SK-N-SH treated with all-trans-retinoic acid at 6 μM for 48 hours (cell line): ENCODE measurements around the gene SYNDIG1.

Experiments used
- ATAC-seq: fragments of 200-7000 bp; cut with Tn5 transposase; 3 replicates; pipeline ENCODE4 v1.9.1; 2020; ENCODE audit warnings: mild to moderate bottlenecking, moderate library complexity
- ARNTL ChIP-seq: fragments of 450-650 bp; formaldehyde crosslinking; IDR thresholded peaks from 2 replicates; pipeline ENCODE4 v1.5.0; 2020; ENCODE audit warnings: low read depth, mild to moderate bottlenecking, moderate library complexity, borderline replicate concordance
- BACH2 ChIP-seq: fragments of 250-450 bp; sonication (Bioruptor Pico); IDR thresholded peaks from 2 replicates; pipeline ENCODE4 v1.9.0; 2021; ENCODE audit warnings: mild to moderate bottlenecking, borderline replicate concordance
- CREB5 ChIP-seq: fragments of 250-450 bp; sonication (Bioruptor Pico); IDR thresholded peaks from 2 replicates; pipeline ENCODE4 v1.5.1; 2020; ENCODE audit warnings: low read depth, mild to moderate bottlenecking, moderate library complexity
- CSDC2 ChIP-seq: fragments of 250-450 bp; sonication (Bioruptor Pico); IDR thresholded peaks from 2 replicates; pipeline ENCODE4 v1.5.0; 2020; ENCODE audit warnings: mild to moderate bottlenecking, moderate library complexity
- ESRRG ChIP-seq: fragments of 250-450 bp; sonication (Bioruptor Pico); IDR thresholded peaks from 2 replicates; pipeline ENCODE4 v1.6.1; 2021; ENCODE audit warnings: mild to moderate bottlenecking
- GLIS3 ChIP-seq: fragments of 250-450 bp; sonication (Bioruptor Pico); IDR thresholded peaks from 2 replicates; pipeline ENCODE4 v1.5.0; 2020; ENCODE audit warnings: mild to moderate bottlenecking, moderate library complexity
- OSR1 ChIP-seq: fragments of 250-450 bp; sonication (Bioruptor Pico); IDR thresholded peaks from 2 replicates; pipeline ENCODE4 v1.8.0; 2022; ENCODE audit warnings: moderate library complexity, mild to moderate bottlenecking, inconsistent platforms
- POU6F1 ChIP-seq: fragments of 250-450 bp; sonication (Bioruptor Pico); IDR thresholded peaks from 2 replicates; pipeline ENCODE4 v1.8.0; 2021; ENCODE audit warnings: low read depth, mild to moderate bottlenecking, moderate library complexity, borderline replicate concordance
- RARB ChIP-seq: fragments of 250-450 bp; sonication (Bioruptor Pico); IDR thresholded peaks from 2 replicates; pipeline ENCODE4 v1.8.0; 2021; ENCODE audit warnings: mild to moderate bottlenecking, moderate library complexity
- SNAI2 ChIP-seq: fragments of 250-450 bp; sonication (Bioruptor Pico); IDR thresholded peaks from 2 replicates; pipeline ENCODE4 v1.5.0; 2020; ENCODE audit warnings: mild to moderate bottlenecking, moderate library complexity
- TCF4 ChIP-seq: fragments of 250-450 bp; sonication (Bioruptor Pico); IDR thresholded peaks from 2 replicates; pipeline ENCODE4 v1.8.0; 2021; ENCODE audit warnings: mild to moderate bottlenecking, moderate library complexity, borderline replicate concordance
- ZC3H10 ChIP-seq: fragments of 250-450 bp; sonication (Bioruptor Pico); IDR thresholded peaks from 2 replicates; pipeline ENCODE4 v1.5.1; 2021; ENCODE audit warnings: mild to moderate bottlenecking, moderate library complexity
- ZFP3 ChIP-seq: fragments of 250-450 bp; sonication (Bioruptor Pico); IDR thresholded peaks from 2 replicates; pipeline ENCODE4 v1.5.0; 2020; ENCODE audit warnings: mild to moderate bottlenecking, moderate library complexity
- ZFP30 ChIP-seq: fragments of 450-650 bp; formaldehyde crosslinking; IDR thresholded peaks from 2 replicates; pipeline ENCODE4 v1.5.0; 2022; ENCODE audit warnings: mild to moderate bottlenecking, moderate library complexity
- ZNF565 ChIP-seq: fragments of 450-650 bp; formaldehyde crosslinking; conservative IDR thresholded peaks from 2 replicates; pipeline ENCODE4 v1.5.0; 2020; ENCODE audit warnings: low read depth, mild to moderate bottlenecking, moderate library complexity
- ZNF70 ChIP-seq: fragments of 450-650 bp; formaldehyde crosslinking; IDR thresholded peaks from 2 replicates; pipeline ENCODE4 v1.5.0; 2020; ENCODE audit warnings: mild to moderate bottlenecking, moderate library complexity
- ZNF8 ChIP-seq: fragments of 450-650 bp; formaldehyde crosslinking; IDR thresholded peaks from 2 replicates; pipeline ENCODE4 v1.5.0; 2020; ENCODE audit warnings: mild to moderate bottlenecking, moderate library complexity
- TF ChIP-seq, protein P1 (sequence below): fragments of 250-450 bp; sonication (Bioruptor Pico); IDR thresholded peaks from 2 replicates; pipeline ENCODE4 v1.8.0; 2020; ENCODE audit warnings: mild to moderate bottlenecking, moderate library complexity, borderline replicate concordance
- TF ChIP-seq, protein P2 (sequence below): fragments of 250-450 bp; sonication (Bioruptor Pico); IDR thresholded peaks from 2 replicates; pipeline ENCODE4 v1.5.1; 2021; ENCODE audit warnings: mild to moderate bottlenecking, moderate library complexity
- TF ChIP-seq, protein P3 (sequence below): fragments of 250-450 bp; sonication (Bioruptor Pico); IDR thresholded peaks from 2 replicates; pipeline ENCODE4 v1.5.0; 2020; ENCODE audit warnings: mild to moderate bottlenecking, moderate library complexity

Gene SYNDIG1

DNA sequence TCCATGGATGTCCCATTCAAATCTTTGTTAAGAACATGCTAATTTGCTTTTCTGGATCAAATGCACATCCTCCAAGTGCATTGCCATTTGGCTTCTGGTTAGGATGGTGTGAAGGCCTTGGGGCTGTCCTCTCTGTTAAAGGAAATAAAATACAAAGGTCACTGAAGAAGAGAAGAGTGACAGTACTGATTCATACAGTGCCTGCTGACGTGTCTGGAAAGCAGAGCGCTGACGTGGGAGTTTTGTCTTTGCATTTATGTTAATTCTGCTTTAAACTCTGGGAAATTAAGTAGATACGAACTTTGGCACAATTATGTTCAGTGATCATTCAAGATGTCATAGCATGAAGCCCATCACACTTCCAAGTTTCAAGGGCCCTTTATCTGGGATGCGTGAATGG, 33.2 kb downstream of the SYNDIG1 start:
- TF ChIP-seq ESRRG (CRISPR knock-in tag) (no peak), ARNTL (no peak), ZFP30 (CRISPR knock-in tag) (no peak), GLIS3 (CRISPR knock-in tag) (no peak), OSR1 (no peak)
- TF ChIP-seq, protein P1, sequence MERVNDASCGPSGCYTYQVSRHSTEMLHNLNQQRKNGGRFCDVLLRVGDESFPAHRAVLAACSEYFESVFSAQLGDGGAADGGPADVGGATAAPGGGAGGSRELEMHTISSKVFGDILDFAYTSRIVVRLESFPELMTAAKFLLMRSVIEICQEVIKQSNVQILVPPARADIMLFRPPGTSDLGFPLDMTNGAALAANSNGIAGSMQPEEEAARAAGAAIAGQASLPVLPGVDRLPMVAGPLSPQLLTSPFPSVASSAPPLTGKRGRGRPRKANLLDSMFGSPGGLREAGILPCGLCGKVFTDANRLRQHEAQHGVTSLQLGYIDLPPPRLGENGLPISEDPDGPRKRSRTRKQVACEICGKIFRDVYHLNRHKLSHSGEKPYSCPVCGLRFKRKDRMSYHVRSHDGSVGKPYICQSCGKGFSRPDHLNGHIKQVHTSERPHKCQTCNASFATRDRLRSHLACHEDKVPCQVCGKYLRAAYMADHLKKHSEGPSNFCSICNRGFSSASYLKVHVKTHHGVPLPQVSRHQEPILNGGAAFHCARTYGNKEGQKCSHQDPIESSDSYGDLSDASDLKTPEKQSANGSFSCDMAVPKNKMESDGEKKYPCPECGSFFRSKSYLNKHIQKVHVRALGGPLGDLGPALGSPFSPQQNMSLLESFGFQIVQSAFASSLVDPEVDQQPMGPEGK (CRISPR knock-in tag): no peak

GRCh38 chr20:24503352-24503931, 34.0 kb downstream of the SYNDIG1 start:
- peak; percentile 64; the same call in 2 of the 3 replicates for ATAC-seq
- TF ChIP-seq BACH2 (CRISPR knock-in tag) (no peak), ZNF565 (no peak), CREB5 (CRISPR knock-in tag) (no peak), ZNF70 (CRISPR knock-in tag) (no peak), TCF4 (no peak), RARB (no peak), CSDC2 (CRISPR knock-in tag) (no peak), SNAI2 (no peak), ZNF8 (CRISPR knock-in tag) (no peak), POU6F1 (CRISPR knock-in tag) (no peak), ZFP30 (CRISPR knock-in tag) (no peak), ZC3H10 (CRISPR knock-in tag) (no peak)
- TF ChIP-seq, protein P2, sequence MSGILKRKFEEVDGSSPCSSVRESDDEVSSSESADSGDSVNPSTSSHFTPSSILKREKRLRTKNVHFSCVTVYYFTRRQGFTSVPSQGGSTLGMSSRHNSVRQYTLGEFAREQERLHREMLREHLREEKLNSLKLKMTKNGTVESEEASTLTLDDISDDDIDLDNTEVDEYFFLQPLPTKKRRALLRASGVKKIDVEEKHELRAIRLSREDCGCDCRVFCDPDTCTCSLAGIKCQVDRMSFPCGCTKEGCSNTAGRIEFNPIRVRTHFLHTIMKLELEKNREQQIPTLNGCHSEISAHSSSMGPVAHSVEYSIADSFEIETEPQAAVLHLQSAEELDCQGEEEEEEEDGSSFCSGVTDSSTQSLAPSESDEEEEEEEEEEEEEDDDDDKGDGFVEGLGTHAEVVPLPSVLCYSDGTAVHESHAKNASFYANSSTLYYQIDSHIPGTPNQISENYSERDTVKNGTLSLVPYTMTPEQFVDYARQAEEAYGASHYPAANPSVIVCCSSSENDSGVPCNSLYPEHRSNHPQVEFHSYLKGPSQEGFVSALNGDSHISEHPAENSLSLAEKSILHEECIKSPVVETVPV (CRISPR knock-in tag): no peak
- TF ChIP-seq, protein P3, sequence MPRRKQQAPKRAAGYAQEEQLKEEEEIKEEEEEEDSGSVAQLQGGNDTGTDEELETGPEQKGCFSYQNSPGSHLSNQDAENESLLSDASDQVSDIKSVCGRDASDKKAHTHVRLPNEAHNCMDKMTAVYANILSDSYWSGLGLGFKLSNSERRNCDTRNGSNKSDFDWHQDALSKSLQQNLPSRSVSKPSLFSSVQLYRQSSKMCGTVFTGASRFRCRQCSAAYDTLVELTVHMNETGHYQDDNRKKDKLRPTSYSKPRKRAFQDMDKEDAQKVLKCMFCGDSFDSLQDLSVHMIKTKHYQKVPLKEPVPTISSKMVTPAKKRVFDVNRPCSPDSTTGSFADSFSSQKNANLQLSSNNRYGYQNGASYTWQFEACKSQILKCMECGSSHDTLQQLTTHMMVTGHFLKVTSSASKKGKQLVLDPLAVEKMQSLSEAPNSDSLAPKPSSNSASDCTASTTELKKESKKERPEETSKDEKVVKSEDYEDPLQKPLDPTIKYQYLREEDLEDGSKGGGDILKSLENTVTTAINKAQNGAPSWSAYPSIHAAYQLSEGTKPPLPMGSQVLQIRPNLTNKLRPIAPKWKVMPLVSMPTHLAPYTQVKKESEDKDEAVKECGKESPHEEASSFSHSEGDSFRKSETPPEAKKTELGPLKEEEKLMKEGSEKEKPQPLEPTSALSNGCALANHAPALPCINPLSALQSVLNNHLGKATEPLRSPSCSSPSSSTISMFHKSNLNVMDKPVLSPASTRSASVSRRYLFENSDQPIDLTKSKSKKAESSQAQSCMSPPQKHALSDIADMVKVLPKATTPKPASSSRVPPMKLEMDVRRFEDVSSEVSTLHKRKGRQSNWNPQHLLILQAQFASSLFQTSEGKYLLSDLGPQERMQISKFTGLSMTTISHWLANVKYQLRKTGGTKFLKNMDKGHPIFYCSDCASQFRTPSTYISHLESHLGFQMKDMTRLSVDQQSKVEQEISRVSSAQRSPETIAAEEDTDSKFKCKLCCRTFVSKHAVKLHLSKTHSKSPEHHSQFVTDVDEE (CRISPR knock-in tag): no peak
- TF ChIP-seq, all 23 proteins: peak for 0

More for the DNA sequence above, 33.2 kb downstream of the SYNDIG1 start:
- no peak; the same call in 2 of the 3 replicates for ATAC-seq

DNA sequence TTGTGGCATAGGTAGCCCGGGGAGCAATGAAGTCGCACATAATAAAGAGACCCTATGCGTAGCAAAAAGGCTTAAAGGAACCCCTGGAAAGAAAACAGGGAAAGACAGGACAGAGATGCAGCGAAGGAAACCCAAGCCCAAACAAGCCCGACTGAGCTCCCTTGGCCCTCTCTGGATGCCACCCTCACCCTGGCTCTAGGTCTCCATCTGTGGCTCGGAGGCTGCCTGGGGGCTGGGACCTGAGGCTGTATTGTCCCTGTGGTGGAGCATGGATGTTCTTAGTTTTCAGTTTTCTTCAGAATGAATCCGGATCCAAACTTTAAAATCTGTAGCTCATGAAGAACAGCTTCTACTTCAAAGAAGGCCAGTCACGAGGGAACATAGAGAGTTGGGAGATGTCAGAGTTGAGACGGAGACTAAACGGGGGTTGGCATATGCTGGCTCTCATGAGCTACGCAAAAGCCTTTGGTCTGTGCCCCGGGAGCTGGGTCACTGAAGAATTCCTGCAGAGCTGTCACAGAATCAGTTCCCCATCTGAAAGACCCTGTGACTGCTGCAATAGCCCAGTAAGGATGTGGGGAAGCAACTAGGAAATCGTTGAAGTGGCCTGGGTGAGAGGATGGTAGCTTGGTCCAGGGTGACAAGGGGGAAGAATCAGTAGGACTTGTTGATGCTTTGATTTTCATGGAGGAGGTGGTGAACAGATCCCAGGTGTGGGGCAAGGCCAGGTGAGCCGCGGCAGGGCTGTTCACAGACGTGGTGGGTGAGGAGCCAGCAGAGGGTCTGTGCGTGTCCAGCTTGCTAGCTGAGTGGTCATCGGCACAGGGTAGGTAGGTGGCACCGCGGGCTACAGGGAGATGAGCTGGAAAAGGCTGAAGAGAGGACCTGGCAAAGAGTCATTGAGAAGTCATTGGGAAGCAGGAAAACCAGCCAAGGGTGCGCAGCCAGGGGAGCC, 35.2 kb downstream of the SYNDIG1 start:
- TF ChIP-seq GLIS3 (CRISPR knock-in tag) (no peak), ZFP30 (CRISPR knock-in tag) (no peak), ZNF8 (CRISPR knock-in tag) (no peak), ZNF70 (CRISPR knock-in tag) (no peak), ZFP3 (no peak), CREB5 (CRISPR knock-in tag) (no peak), ZNF565 (no peak)
- TF ChIP-seq, protein P3 (CRISPR knock-in tag): no peak
- TF ChIP-seq, protein P2 (CRISPR knock-in tag): no peak
- ATAC-seq: no peak
